HepG2 (cell line): ENCODE results near the gene NINJ2. TPM values are rescaled to one million over a fixed set of nuclear protein-coding genes. Genes with fewer than 3 reads are reported as not detected.

Source experiments
- ATF2 ChIP-seq: sonication (generic); formaldehyde crosslinking; IDR thresholded peaks from 2 replicates; pipeline ENCODE4 v1.4.0; 2020; ENCODE audit warnings: missing genetic modification reagents
- BORCS8-MEF2B ChIP-seq: sonication (generic); formaldehyde crosslinking; IDR thresholded peaks from 2 replicates; pipeline ENCODE4 v1.8.0; 2022; ENCODE audit warnings: mild to moderate bottlenecking, missing genetic modification reagents
- KLF6 ChIP-seq: IDR thresholded peaks from 2 replicates; pipeline ENCODE4 v1.8.0; 2016; ENCODE audit warnings: missing biosample characterization, missing genetic modification reagents
- MLLT10 ChIP-seq: sonication (generic); formaldehyde crosslinking; IDR thresholded peaks from 2 replicates; pipeline ENCODE4 v1.4.0; 2020; ENCODE audit warnings: missing genetic modification reagents
- NR0B2 ChIP-seq: sonication (generic); formaldehyde crosslinking; IDR thresholded peaks from 2 replicates; pipeline ENCODE4 v1.4.0; 2020; ENCODE audit warnings: mild to moderate bottlenecking, missing genetic modification reagents
- RFX3 ChIP-seq: IDR thresholded peaks from 2 replicates; pipeline ENCODE4 v1.6.1; 2016; ENCODE audit warnings: missing biosample characterization, missing genetic modification reagents
- RFX5 ChIP-seq: IDR thresholded peaks from 2 replicates; pipeline ENCODE4 v1.6.1; 2011; ENCODE audit warnings: low read depth, low read length, improper control_type of control experiment
- SKIL ChIP-seq: sonication (generic); formaldehyde crosslinking; IDR thresholded peaks from 2 replicates; pipeline ENCODE4 v1.8.0; 2022; ENCODE audit warnings: missing genetic modification reagents, mild to moderate bottlenecking, moderate library complexity, borderline replicate concordance
- SP1 ChIP-seq, 2 experiments: fragments of 450-650 bp in 1 of 2; sonication (generic) in 1 of 2; formaldehyde crosslinking in 1 of 2; IDR thresholded peaks; 2 replicates each; pipeline versions ENCODE4 v1.4.0 to v1.6.1; 2016 to 2020; ENCODE audit warnings: missing genetic modification reagents in 1 of 2
- THAP11 ChIP-seq: IDR thresholded peaks from 2 replicates; pipeline ENCODE4 v1.6.1; 2016; ENCODE audit warnings: missing biosample characterization, missing genetic modification reagents
- THAP9 ChIP-seq: sonication (generic); formaldehyde crosslinking; IDR thresholded peaks from 2 replicates; pipeline ENCODE4; 2020; ENCODE audit warnings: missing genetic modification reagents, mild to moderate bottlenecking, borderline replicate concordance
- TOPORS ChIP-seq: sonication (generic); formaldehyde crosslinking; IDR thresholded peaks from 2 replicates; pipeline ENCODE4 v1.8.0; 2023; ENCODE audit warnings: mild to moderate bottlenecking, missing genetic modification reagents
- ZBTB37 ChIP-seq: sonication (generic); formaldehyde crosslinking; IDR thresholded peaks from 2 replicates; pipeline ENCODE4 v1.4.0; 2020; ENCODE audit warnings: mild to moderate bottlenecking, missing genetic modification reagents
- ZFP62 ChIP-seq: sonication (generic); formaldehyde crosslinking; IDR thresholded peaks from 2 replicates; pipeline ENCODE4 v1.4.0; 2020; ENCODE audit warnings: missing genetic modification reagents
- ZNF12 ChIP-seq: sonication (generic); formaldehyde crosslinking; IDR thresholded peaks from 2 replicates; pipeline ENCODE4 v1.5.0; 2020; ENCODE audit warnings: missing genetic modification reagents
- ZNF44 ChIP-seq: sonication (generic); formaldehyde crosslinking; IDR thresholded peaks from 2 replicates; pipeline ENCODE4 v1.5.1; 2020; ENCODE audit warnings: mild to moderate bottlenecking, missing genetic modification reagents
- ZNF652 ChIP-seq: IDR thresholded peaks from 2 replicates; pipeline ENCODE4 v1.6.1; 2016; ENCODE audit warnings: low read depth, borderline replicate concordance
- ZNF687 ChIP-seq: sonication (generic); formaldehyde crosslinking; IDR thresholded peaks from 2 replicates; pipeline ENCODE4 v1.5.1; 2020; ENCODE audit warnings: mild to moderate bottlenecking, missing genetic modification reagents, moderate library complexity
- polyA plus RNA-seq, 8 experiments: library from polyadenylated mRNA; depleted of rRNA in 3 of 8; stranded (reverse) in 7 of 8; unstranded in 1 of 8; fragments of >200 nt; fragmentation: Illumina TruSeq in 4 of 8; extraction: Trizol in 4 of 8; gene quantifications; 2 replicates each; pipeline versions ENCODE4 v1.2.1 to v1.2.3, GENCODE V29; 2011 to 2016; ENCODE audit warnings: low read depth in 4 of 8, missing spikeins in 1 of 8, mixed read lengths in 1 of 8; ENCODE audit not compliant: insufficient read depth in 1 of 8
- total RNA-seq, 5 experiments: library from RNA; depleted of rRNA; stranded (reverse); fragments of >200 nt; fragmentation: Illumina TruSeq; extraction: Trizol; gene quantifications; 2 replicates each; pipeline ENCODE4 v1.2.3, GENCODE V29; 2016; ENCODE audit warnings: low read depth in 1 of 5

The NINJ2 gene
- total and polyA plus RNA-seq, 2 of the 13 experiments (the other 11 are each of a cell fraction or from before 2014, with no cell fraction given), result 0.62 to 3.8 TPM

GRCh38 chr12:645563-646071, 17.6 kb downstream of the NINJ2 start (continued):
- TF ChIP-seq ATF2 (CRISPR knock-in tag) (0 out of 2 replicates have a peak, but pooled peaks have one; percentile 7), ZNF652 (no peak; the same call in 1 of the 2 replicates), SKIL (CRISPR knock-in tag) (no peak), NR0B2 (CRISPR knock-in tag) (no peak), MLLT10 (CRISPR knock-in tag) (no peak), TOPORS (CRISPR knock-in tag) (no peak), BORCS8-MEF2B (CRISPR knock-in tag) (no peak), ZNF44 (CRISPR knock-in tag) (no peak), THAP11 (CRISPR knock-in tag) (peak; percentile 64), ZNF687 (CRISPR knock-in tag) (no peak), ZFP62 (CRISPR knock-in tag) (no peak), SP1 (IDR thresholded peaks at IDR 0.05) (no peak), SP1 (CRISPR knock-in tag; IDR thresholded peaks at IDR 0.05) (no peak), KLF6 (CRISPR knock-in tag) (no peak), ZNF12 (CRISPR knock-in tag) (no peak), RFX5 (no peak), ZBTB37 (CRISPR knock-in tag) (no peak), THAP9 (CRISPR knock-in tag) (no peak), RFX3 (CRISPR knock-in tag) (no peak)
